A549 (cell line): ENCODE results near the gene CYP24A1.

Experiments
- CEBPB ChIP-seq, 2 experiments: fragments of >200 bp in 1 of 2; sonication (Bioruptor Twin) in 1 of 2; formaldehyde crosslinking in 1 of 2; IDR thresholded peaks; 2 replicates each; pipeline ENCODE4 v1.6.1; 2012 to 2016
- POLR2A ChIP-seq: IDR thresholded peaks from 2 replicates; pipeline ENCODE4 v1.6.1; 2012; ENCODE audit warnings: mild to moderate bottlenecking, low read length
- RNF2 ChIP-seq: fragments of 200-600 bp; sonication (generic); IDR thresholded peaks from 2 replicates; pipeline ENCODE4 v1.6.1; 2016; ENCODE audit warnings: low read depth, mild to moderate bottlenecking, antibody characterized with exemption, moderate library complexity, borderline replicate concordance
- ZFP36 ChIP-seq: fragments of 450-650 bp; IDR thresholded peaks from 2 replicates; pipeline ENCODE4 v1.6.1; 2014; ENCODE audit warnings: borderline replicate concordance; ENCODE audit not compliant: partially characterized antibody
- TF ChIP-seq, protein P1 (sequence below): fragments of >200 bp; sonication (Bioruptor Twin); formaldehyde crosslinking; IDR thresholded peaks from 3 replicates; pipeline ENCODE4 v1.5.1; 2016

DNA sequence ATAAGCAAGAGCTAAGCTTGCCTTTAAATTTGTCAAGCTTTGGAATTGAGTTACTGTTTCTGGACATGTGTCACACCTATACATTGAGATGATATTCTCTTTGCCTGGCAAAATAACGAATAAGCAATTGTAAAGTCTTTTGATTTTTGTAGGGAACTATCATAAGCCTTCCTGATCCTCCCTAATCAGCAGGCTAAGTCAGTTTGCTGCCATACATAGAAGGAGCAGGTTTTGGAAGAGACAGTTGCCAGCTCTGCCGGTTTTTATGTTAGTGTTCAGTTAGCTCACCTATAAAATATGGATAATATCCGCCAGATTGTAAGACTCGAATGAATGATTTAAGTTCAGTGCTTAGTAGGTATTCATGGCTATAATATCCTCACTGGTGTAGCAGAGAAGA is 69.0 kb downstream of the CYP24A1 start:
- TF ChIP-seq, protein P1, sequence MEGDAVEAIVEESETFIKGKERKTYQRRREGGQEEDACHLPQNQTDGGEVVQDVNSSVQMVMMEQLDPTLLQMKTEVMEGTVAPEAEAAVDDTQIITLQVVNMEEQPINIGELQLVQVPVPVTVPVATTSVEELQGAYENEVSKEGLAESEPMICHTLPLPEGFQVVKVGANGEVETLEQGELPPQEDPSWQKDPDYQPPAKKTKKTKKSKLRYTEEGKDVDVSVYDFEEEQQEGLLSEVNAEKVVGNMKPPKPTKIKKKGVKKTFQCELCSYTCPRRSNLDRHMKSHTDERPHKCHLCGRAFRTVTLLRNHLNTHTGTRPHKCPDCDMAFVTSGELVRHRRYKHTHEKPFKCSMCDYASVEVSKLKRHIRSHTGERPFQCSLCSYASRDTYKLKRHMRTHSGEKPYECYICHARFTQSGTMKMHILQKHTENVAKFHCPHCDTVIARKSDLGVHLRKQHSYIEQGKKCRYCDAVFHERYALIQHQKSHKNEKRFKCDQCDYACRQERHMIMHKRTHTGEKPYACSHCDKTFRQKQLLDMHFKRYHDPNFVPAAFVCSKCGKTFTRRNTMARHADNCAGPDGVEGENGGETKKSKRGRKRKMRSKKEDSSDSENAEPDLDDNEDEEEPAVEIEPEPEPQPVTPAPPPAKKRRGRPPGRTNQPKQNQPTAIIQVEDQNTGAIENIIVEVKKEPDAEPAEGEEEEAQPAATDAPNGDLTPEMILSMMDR, result no peak
- TF ChIP-seq POLR2A (no peak), ZFP36 (no peak), CEBPB (IDR thresholded peaks at IDR 0.05) (no peak), RNF2 (no peak)
